Mesenchymal stem cell (in vitro differentiated cells and primary cell): ENCODE results near the gene NME5.

Experiments used
- DNase-seq: peaks from one replicate; pipeline ENCODE4 v3.0.0-alpha.2; 2013
- H2AFZ ChIP-seq: one replicate; pipeline ENCODE4 v1.6.1; 2013; ENCODE audit warnings: low read depth, mild to moderate bottlenecking, control low read depth, inconsistent platforms, low read length, moderate library complexity
- H2AK5ac ChIP-seq: 2 replicates; pipeline ENCODE4 v1.6.1; 2013; ENCODE audit warnings: low read length, moderate library complexity, mild to moderate bottlenecking, inconsistent platforms; ENCODE audit not compliant: severe bottlenecking
- H2BK120ac ChIP-seq: one replicate; pipeline ENCODE4 v1.6.1; 2013; ENCODE audit warnings: low read depth, mild to moderate bottlenecking, inconsistent platforms, low read length, moderate library complexity
- H2BK12ac ChIP-seq, 2 experiments: one replicate each; pipeline ENCODE4 v1.6.1; 2013; ENCODE audit warnings: inconsistent platforms in 2 of 2, low read length in 2 of 2, mild to moderate bottlenecking in 2 of 2, moderate library complexity in 2 of 2, control low read depth in 1 of 2
- H2BK15ac ChIP-seq: one replicate; pipeline ENCODE4 v1.6.1; 2013; ENCODE audit warnings: mild to moderate bottlenecking, low read depth, inconsistent platforms; ENCODE audit not compliant: poor library complexity, severe bottlenecking
- H2BK5ac ChIP-seq: 2 replicates; pipeline ENCODE4 v1.6.1; 2013; ENCODE audit warnings: low read depth, mild to moderate bottlenecking, low read length, control low read depth, inconsistent platforms; ENCODE audit not compliant: poor library complexity, severe bottlenecking
- H3K14ac ChIP-seq, 2 experiments: one replicate each; pipeline ENCODE4 v1.6.1; 2013; ENCODE audit warnings: inconsistent platforms in 2 of 2, low read length in 2 of 2, control low read depth in 1 of 2, mild to moderate bottlenecking in 1 of 2, moderate library complexity in 1 of 2
- H3K18ac ChIP-seq, 2 experiments: one replicate each; pipeline ENCODE4 v1.6.1; 2013; ENCODE audit warnings: inconsistent platforms in 2 of 2, low read length in 2 of 2, control low read depth in 1 of 2, low read depth in 1 of 2, mild to moderate bottlenecking in 1 of 2
- H3K23ac ChIP-seq, 2 experiments: one replicate each; pipeline ENCODE4 v1.6.1; 2013; ENCODE audit warnings: inconsistent platforms in 2 of 2, low read length in 2 of 2, mild to moderate bottlenecking in 2 of 2, moderate library complexity in 2 of 2, control low read depth in 1 of 2
- H3K27ac ChIP-seq: 2 replicates; pipeline ENCODE4 v1.5.1; 2013; ENCODE audit warnings: mild to moderate bottlenecking, moderate library complexity, low read length, control low read depth, inconsistent platforms; ENCODE audit not compliant: poor library complexity, severe bottlenecking
- H3K27me3 ChIP-seq, 2 experiments: 2 replicates each; pipeline versions ENCODE4 v1.6.1 to v1.7.0; 2013; ENCODE audit warnings: low read length in 2 of 2, mild to moderate bottlenecking in 2 of 2, moderate library complexity in 2 of 2, control low read depth in 1 of 2, inconsistent platforms in 1 of 2; ENCODE audit not compliant: control insufficient read depth in 1 of 2, insufficient read depth in 1 of 2
- H3K36me3 ChIP-seq, 2 experiments: 2 replicates each; pipeline versions ENCODE4 v1.6.1 to v1.7.0; 2013; ENCODE audit warnings: low read length in 2 of 2, control low read depth in 1 of 2, inconsistent platforms in 1 of 2, low read depth in 1 of 2, mild to moderate bottlenecking in 1 of 2; ENCODE audit not compliant: insufficient read depth in 2 of 2, control insufficient read depth in 1 of 2
- H3K4ac ChIP-seq, 2 experiments: one replicate each; pipeline ENCODE4 v1.6.1; 2013; ENCODE audit warnings: inconsistent platforms in 2 of 2, low read length in 2 of 2, mild to moderate bottlenecking in 2 of 2, moderate library complexity in 2 of 2, control low read depth in 1 of 2, low read depth in 1 of 2
- H3K4me1 ChIP-seq: 2 replicates; pipeline ENCODE4 v1.6.1; 2013; ENCODE audit warnings: low read depth, low read length, control low read depth; ENCODE audit not compliant: control insufficient read depth, insufficient read depth
- H3K4me2 ChIP-seq: 2 replicates; pipeline ENCODE4 v1.6.1; 2013; ENCODE audit warnings: low read length, mild to moderate bottlenecking, inconsistent platforms; ENCODE audit not compliant: poor library complexity, severe bottlenecking
- H3K4me3 ChIP-seq, 2 experiments: 2 replicates each; pipeline versions ENCODE4 v1.5.1 to v1.7.0; 2013; ENCODE audit warnings: low read length in 2 of 2, mild to moderate bottlenecking in 2 of 2, control low read depth in 1 of 2, low read depth in 1 of 2; ENCODE audit not compliant: insufficient read depth in 1 of 2
- H3K79me1 ChIP-seq: replicated peaks from 2 replicates; pipeline ENCODE4 v1.6.1; 2013; ENCODE audit warnings: mild to moderate bottlenecking, control low read depth, low read length, inconsistent platforms; ENCODE audit not compliant: poor library complexity, severe bottlenecking
- H3K9ac ChIP-seq: 2 replicates; pipeline ENCODE4 v1.7.0; 2013; ENCODE audit warnings: mild to moderate bottlenecking, low read length, moderate library complexity
- H3K9me3 ChIP-seq: 2 replicates; pipeline ENCODE4 v1.7.0; 2013; ENCODE audit warnings: mild to moderate bottlenecking, low read length; ENCODE audit not compliant: control insufficient read depth
- H4K8ac ChIP-seq: one replicate; pipeline ENCODE4 v1.6.1; 2013; ENCODE audit warnings: inconsistent platforms, mild to moderate bottlenecking, low read length, moderate library complexity
- H4K91ac ChIP-seq: one replicate; pipeline ENCODE4 v1.6.1; 2013; ENCODE audit warnings: mild to moderate bottlenecking, low read length, inconsistent platforms
- WGBS: methylation state at CpG from one replicate; pipeline ENCODE4 v1.1.7; 2013; ENCODE audit warnings: mixed read lengths; 5-methylcytosine and 5-hydroxymethylcytosine counted together

The NME5 gene

GRCh38 chr5:138177941-138178515 is 38.8 kb upstream of the NME5 start:
- Histone ChIP-seq H2AK5ac (no peak overlapping the region), H3K18ac (peak overlapping the region; percentile 73 to 82), H3K79me1 (peaks cover 33% of the 10 kb centered on the region), H3K4me2 (peak overlapping the region; percentile 85), H4K8ac (peak overlapping the region; percentile 27), H2BK12ac (no peak overlapping the region), H3K4me1 (peaks cover 12% of the 10 kb centered on the region), H3K14ac (no peak overlapping the region), H3K36me3 (peaks cover 21 to 48% of the 10 kb centered on the region in 2 experiments), H2BK120ac (no peak overlapping the region), H2AFZ (peak overlapping the region; percentile 82), H3K9me3 (no peaks in the 10 kb centered on the region), H3K27ac (peak overlapping the region; percentile 84), H4K91ac (peak overlapping the region; percentile 11), H2BK15ac (no peak overlapping the region), H3K23ac (peak overlapping the region in 1 of 2 experiments; percentile 77), H3K27me3 (no peaks in the 10 kb centered on the region), H3K4ac (peak overlapping the region; percentile 9 to 84), H3K4me3 (peak overlapping the region; percentile 76 to 97), H3K9ac (peak overlapping the region; percentile 97), H2BK5ac (peak overlapping the region; percentile 75)
- DNase-seq: peak; percentile 52
- WGBS: under 1% methylated on average over 16 of the region's 16 CpGs

DNA sequence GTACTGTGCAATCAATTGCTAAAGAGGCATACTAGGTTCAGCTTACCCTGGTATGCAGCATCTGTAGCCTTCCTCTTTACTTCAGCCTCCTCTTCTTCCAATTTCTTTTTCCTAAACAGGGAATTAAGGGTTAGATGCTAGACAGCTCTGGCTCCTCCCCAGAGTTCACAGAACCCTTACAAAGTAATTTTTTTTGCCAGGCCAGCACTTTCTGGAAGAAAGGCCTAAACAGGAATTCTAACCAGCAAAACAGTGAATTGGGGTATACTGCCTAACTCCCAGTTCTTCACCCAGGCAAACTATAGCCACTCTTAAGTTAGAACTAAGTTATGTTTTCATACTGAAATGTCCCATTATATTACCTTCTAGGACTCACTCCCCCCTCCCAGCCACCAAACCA is 31.1 kb upstream of the NME5 start:
- no peak overlapping the region for H3K14ac ChIP-seq
- no peak overlapping the region for H2BK120ac ChIP-seq
- H2AK5ac ChIP-seq: no peak overlapping the region
- no peak overlapping the region for H3K4me2 ChIP-seq
- no peak overlapping the region for H2BK12ac ChIP-seq
- H2AFZ ChIP-seq: no peak overlapping the region
- no peak overlapping the region for H4K8ac ChIP-seq
- H4K91ac ChIP-seq: no peak overlapping the region
- no peak overlapping the region for H3K27ac ChIP-seq
- H3K23ac ChIP-seq: no peak overlapping the region
- no peak overlapping the region for H3K9ac ChIP-seq
- no peak overlapping the region for H3K18ac ChIP-seq
- peaks cover 34% of the 10 kb centered on the region for H3K79me1 ChIP-seq
- no peak overlapping the region for H3K4ac ChIP-seq
- DNase-seq: no peak
- no peaks in the 10 kb centered on the region for H3K27me3 ChIP-seq
- H2BK15ac ChIP-seq: no peak overlapping the region
- peaks cover 2% of the 10 kb centered on the region for H3K4me1 ChIP-seq
- H3K9me3 ChIP-seq: no peaks in the 10 kb centered on the region
- H3K36me3 ChIP-seq: peaks cover 44 to 96% of the 10 kb centered on the region in 2 experiments
- no peak overlapping the region for H2BK5ac ChIP-seq
- H3K4me3 ChIP-seq: no peak overlapping the region

- no peak overlapping the region for H3K4me2 ChIP-seq
- no peak overlapping the region for H2AK5ac ChIP-seq
- no peak overlapping the region for H3K14ac ChIP-seq
- H3K4me1 ChIP-seq: peaks cover 2% of the 10 kb centered on the region
- H4K8ac ChIP-seq: no peak overlapping the region
- no peak overlapping the region for H3K23ac ChIP-seq
- no peak overlapping the region for H2BK12ac ChIP-seq
- H2BK5ac ChIP-seq: no peak overlapping the region
- peaks cover 42% of the 10 kb centered on the region for H3K79me1 ChIP-seq
- H3K9ac ChIP-seq: no peak overlapping the region
- no peak overlapping the region for H2BK15ac ChIP-seq
- no peaks in the 10 kb centered on the region for H3K27me3 ChIP-seq
- no peak overlapping the region for H3K18ac ChIP-seq
- H3K36me3 ChIP-seq: peaks cover 48 to 99% of the 10 kb centered on the region in 2 experiments
- 98% methylated on average over 3 of the region's 5 CpGs for WGBS
- H4K91ac ChIP-seq: no peak overlapping the region
- no peak overlapping the region for H2AFZ ChIP-seq
- no peak overlapping the region for H3K27ac ChIP-seq
- no peak overlapping the region for H3K4ac ChIP-seq
- no peaks in the 10 kb centered on the region for H3K9me3 ChIP-seq
- no peak overlapping the region for H2BK120ac ChIP-seq
- no peak for DNase-seq
- no peak overlapping the region for H3K4me3 ChIP-seq
Measured at GRCh38 chr5:138169124-138169523, 29.9 kb upstream of the NME5 start.

DNA sequence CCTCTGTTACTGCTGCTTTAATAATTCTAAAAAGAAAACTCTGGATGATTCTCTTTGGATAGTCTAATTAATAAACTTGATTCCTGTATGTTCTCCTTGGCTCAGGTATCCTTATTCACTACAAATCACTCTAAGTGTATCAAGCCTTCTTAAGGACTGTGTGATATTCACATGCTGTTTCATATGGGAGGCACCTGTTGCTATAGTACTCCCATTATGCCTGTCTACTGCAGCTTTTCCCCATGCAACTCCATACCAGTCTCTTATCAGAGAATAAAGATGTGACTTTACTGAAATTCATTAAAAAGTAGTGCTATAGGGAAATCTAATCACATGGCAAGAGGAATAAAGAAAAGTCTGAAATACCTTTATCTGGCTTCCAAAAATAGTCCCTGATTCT is 24.5 kb upstream of the NME5 start:
- Histone ChIP-seq H3K4ac (no peak overlapping the region), H3K9ac (no peak overlapping the region), H3K4me3 (no peak overlapping the region), H3K36me3 (peaks cover 61 to 99% of the 10 kb centered on the region in 2 experiments), H3K4me1 (no peaks in the 10 kb centered on the region), H4K91ac (no peak overlapping the region), H2BK15ac (no peak overlapping the region), H3K9me3 (no peaks in the 10 kb centered on the region), H2BK5ac (no peak overlapping the region), H2AK5ac (no peak overlapping the region), H2BK120ac (no peak overlapping the region), H3K14ac (no peak overlapping the region), H2BK12ac (no peak overlapping the region), H3K18ac (no peak overlapping the region), H2AFZ (no peak overlapping the region), H3K23ac (no peak overlapping the region), H3K79me1 (peaks cover 40% of the 10 kb centered on the region), H3K4me2 (no peak overlapping the region), H3K27ac (no peak overlapping the region), H4K8ac (no peak overlapping the region), H3K27me3 (no peaks in the 10 kb centered on the region)
- DNase-seq: no peak
